Nephron (organoid): ENCODE data around the gene TYRP1.
A peak's percentile ranks its signal among the peaks of the same experiment; 100 is the strongest.

Source experiments
- H3K27ac Mint-ChIP-seq, 3 experiments: 2 replicates each; pipeline ENCODE4 v1.8.0; 2020; ENCODE audit warnings: mixed read lengths in 3 of 3, mild to moderate bottlenecking in 2 of 3, moderate library complexity in 1 of 3
- H3K27me3 Mint-ChIP-seq: 2 replicates; pipeline ENCODE4 v1.8.0; 2021; ENCODE audit warnings: low read depth, mild to moderate bottlenecking, moderate library complexity, mixed read lengths
- H3K36me3 Mint-ChIP-seq: 2 replicates; pipeline ENCODE4 v1.8.0; 2020; ENCODE audit warnings: low read depth, mixed read lengths
- H3K4me1 Mint-ChIP-seq: 2 replicates; pipeline ENCODE4 v1.8.0; 2020; ENCODE audit warnings: mixed read lengths
- H3K4me3 Mint-ChIP-seq, 3 experiments: 2 replicates each; pipeline ENCODE4 v1.8.0; 2020; ENCODE audit warnings: mild to moderate bottlenecking in 3 of 3, mixed read lengths in 3 of 3, moderate library complexity in 2 of 3
- H3K9me3 Mint-ChIP-seq: 2 replicates; pipeline ENCODE4 v1.8.0; 2020; ENCODE audit warnings: mixed read lengths
- CTCF ChIP-seq, 3 experiments: fragments of 200-600 bp; sonication (generic); IDR thresholded peaks; one replicate each; pipeline ENCODE4 v1.5.0; 2021; ENCODE audit warnings: antibody characterized with exemption in 3 of 3; ENCODE audit not compliant: unreplicated experiment in 3 of 3

The TYRP1 gene

GRCh38 chr9:12717907-12718306, 24.7 kb downstream of the TYRP1 start:
- Mint-ChIP-seq H3K27ac (no peak overlapping the region), H3K36me3 (no peaks in the 10 kb centered on the region), H3K9me3 (no peaks in the 10 kb centered on the region), H3K27me3 (no peaks in the 10 kb centered on the region), H3K4me1 (peaks cover 24% of the 10 kb centered on the region), H3K4me3 (no peak overlapping the region)
- TF ChIP-seq CTCF (IDR thresholded peaks at IDR 0.05; ENCODE audit: unreplicated experiment in 3 of 3) = no peak

- no peak for TF ChIP-seq CTCF (IDR thresholded peaks at IDR 0.05; ENCODE audit: unreplicated experiment in 3 of 3)
- Mint-ChIP-seq H3K27ac (no peak overlapping the region), H3K4me1 (peaks cover 28% of the 10 kb centered on the region), H3K9me3 (no peaks in the 10 kb centered on the region), H3K4me3 (no peak overlapping the region), H3K36me3 (no peaks in the 10 kb centered on the region), H3K27me3 (no peaks in the 10 kb centered on the region)
Observed at GRCh38 chr9:12718482-12719026, 25.4 kb downstream of the TYRP1 start.

- Mint-ChIP-seq H3K27ac (no peak overlapping the region), H3K4me3 (no peak overlapping the region), H3K9me3 (no peaks in the 10 kb centered on the region)
Observed at GRCh38 chr9:12719431-12719830, 26.2 kb downstream of the TYRP1 start.

GRCh38 chr9:12720551-12720950, 27.4 kb downstream of the TYRP1 start:
- no peaks in the 10 kb centered on the region for H3K36me3 Mint-ChIP-seq

More at GRCh38 chr9:12719431-12719830, 26.2 kb downstream of the TYRP1 start:
- no peaks in the 10 kb centered on the region for H3K27me3 Mint-ChIP-seq
- H3K36me3 Mint-ChIP-seq = no peaks in the 10 kb centered on the region
- H3K4me1 Mint-ChIP-seq = peaks cover 30% of the 10 kb centered on the region
- peak; percentile 53 to 63 (median 56) for TF ChIP-seq CTCF (IDR thresholded peaks at IDR 0.05; ENCODE audit: unreplicated experiment in 3 of 3)

GRCh38 chr9:12722131-12722530, 28.9 kb downstream of the TYRP1 start:
- Mint-ChIP-seq H3K36me3 (no peaks in the 10 kb centered on the region), H3K27ac (peak overlapping the region in 1 of 3 experiments; percentile 6), H3K9me3 (no peaks in the 10 kb centered on the region), H3K27me3 (no peaks in the 10 kb centered on the region), H3K4me3 (no peak overlapping the region), H3K4me1 (peaks cover 30% of the 10 kb centered on the region)
- TF ChIP-seq CTCF (IDR thresholded peaks at IDR 0.05; ENCODE audit: unreplicated experiment in 3 of 3) = no peak

More at GRCh38 chr9:12720551-12720950, 27.4 kb downstream of the TYRP1 start:
- H3K4me1 Mint-ChIP-seq = peaks cover 30% of the 10 kb centered on the region
- H3K4me3 Mint-ChIP-seq = no peak overlapping the region
- no peaks in the 10 kb centered on the region for H3K9me3 Mint-ChIP-seq
- no peak overlapping the region for H3K27ac Mint-ChIP-seq
- no peak for TF ChIP-seq CTCF (IDR thresholded peaks at IDR 0.05; ENCODE audit: unreplicated experiment in 3 of 3)
- no peaks in the 10 kb centered on the region for H3K27me3 Mint-ChIP-seq

GRCh38 chr9:12723409-12724028, 30.3 kb downstream of the TYRP1 start:
- Mint-ChIP-seq H3K36me3 (no peaks in the 10 kb centered on the region), H3K4me3 (no peak overlapping the region), H3K4me1 (peaks cover 26% of the 10 kb centered on the region), H3K9me3 (no peaks in the 10 kb centered on the region), H3K27ac (peak overlapping the region in 2 of 3 experiments; percentile 4 to 8), H3K27me3 (no peaks in the 10 kb centered on the region)
- peak; percentile 58 to 69 (median 68) for TF ChIP-seq CTCF (IDR thresholded peaks at IDR 0.05; ENCODE audit: unreplicated experiment in 3 of 3)
